ENCODE results near the gene RASA2.

DNA sequence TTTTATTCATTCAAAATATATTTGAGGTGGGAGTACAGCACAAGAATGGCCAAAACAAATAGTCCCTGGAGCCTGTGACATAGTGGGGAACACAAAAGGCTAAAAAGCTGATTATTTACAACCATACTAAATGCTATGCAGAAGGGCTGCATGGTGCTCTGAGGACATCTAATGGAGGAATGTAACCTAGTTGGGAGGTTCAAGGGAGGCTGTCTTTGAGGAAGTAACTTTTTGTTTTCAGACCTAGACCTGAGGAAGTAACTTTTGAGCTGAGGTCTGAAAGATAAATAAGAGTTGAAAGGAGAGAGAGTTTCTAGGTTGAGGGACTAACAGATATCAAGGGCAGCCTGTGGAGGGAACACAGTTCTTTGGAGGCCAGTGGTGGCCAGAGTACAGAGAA is 34.8 kb upstream of the RASA2 start:
- no peak for TF ChIP-seq POLR2A (IDR thresholded peaks at IDR 0.05)
- TF ChIP-seq, protein P1, sequence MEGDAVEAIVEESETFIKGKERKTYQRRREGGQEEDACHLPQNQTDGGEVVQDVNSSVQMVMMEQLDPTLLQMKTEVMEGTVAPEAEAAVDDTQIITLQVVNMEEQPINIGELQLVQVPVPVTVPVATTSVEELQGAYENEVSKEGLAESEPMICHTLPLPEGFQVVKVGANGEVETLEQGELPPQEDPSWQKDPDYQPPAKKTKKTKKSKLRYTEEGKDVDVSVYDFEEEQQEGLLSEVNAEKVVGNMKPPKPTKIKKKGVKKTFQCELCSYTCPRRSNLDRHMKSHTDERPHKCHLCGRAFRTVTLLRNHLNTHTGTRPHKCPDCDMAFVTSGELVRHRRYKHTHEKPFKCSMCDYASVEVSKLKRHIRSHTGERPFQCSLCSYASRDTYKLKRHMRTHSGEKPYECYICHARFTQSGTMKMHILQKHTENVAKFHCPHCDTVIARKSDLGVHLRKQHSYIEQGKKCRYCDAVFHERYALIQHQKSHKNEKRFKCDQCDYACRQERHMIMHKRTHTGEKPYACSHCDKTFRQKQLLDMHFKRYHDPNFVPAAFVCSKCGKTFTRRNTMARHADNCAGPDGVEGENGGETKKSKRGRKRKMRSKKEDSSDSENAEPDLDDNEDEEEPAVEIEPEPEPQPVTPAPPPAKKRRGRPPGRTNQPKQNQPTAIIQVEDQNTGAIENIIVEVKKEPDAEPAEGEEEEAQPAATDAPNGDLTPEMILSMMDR (IDR thresholded peaks at IDR 0.05): peak; percentile 47 to 84 (median 58)
